Adrenal gland (tissue), 12 donors: Measurements from ENCODE around the gene RTL10. TPM values are rescaled to one million over a fixed set of nuclear protein-coding genes. Genes with fewer than 3 reads are reported as not detected.

ENCODE experiments used
- DNase-seq, 7 donors: peaks; one replicate each; pipeline ENCODE4 v3.0.0-alpha.2; 2019 to 2020
- H3K27ac ChIP-seq, 5 donors: fragments of 200-600 bp; sonication (generic) in 4 of 5; 1 replicate in 3 of 5; 2 replicates in 2 of 5; pipeline versions ENCODE4 v1.5.1 to v1.8.0; 2016 to 2020; ENCODE audit warnings: mild to moderate bottlenecking in 1 of 5
- H3K27me3 ChIP-seq: fragments of 200-600 bp; 2 replicates; pipeline ENCODE4 v1.8.0; 2021
- H3K36me3 ChIP-seq, 2 donors: fragments of 200-600 bp; replicated peaks in 1 of 2; 1 replicate in 1 of 2; 2 replicates in 1 of 2; pipeline versions ENCODE4 v1.5.1 to v1.8.0; 2018 to 2022
- H3K4me1 ChIP-seq, 2 donors: fragments of 200-600 bp; replicated peaks in 1 of 2; 1 replicate in 1 of 2; 2 replicates in 1 of 2; pipeline versions ENCODE4 v1.5.1 to v1.8.0; 2018 to 2021
- H3K4me3 ChIP-seq, 4 donors: fragments of 200-600 bp; sonication (generic) in 3 of 4; one replicate each; pipeline ENCODE4 v1.5.1; 2016 to 2018
- H3K9me3 ChIP-seq, 3 donors: fragments of 200-600 bp; sonication (generic) in 1 of 3; replicated peaks in 1 of 3; 1 replicate in 2 of 3; 2 replicates in 1 of 3; pipeline versions ENCODE4 v1.5.1 to v1.8.0; 2016 to 2021
- POLR2A ChIP-seq, 2 donors: fragments of 450-650 bp; IDR thresholded peaks; one replicate each; pipeline ENCODE4 v1.6.1; 2017; ENCODE audit warnings: antibody characterized with exemption in 2 of 2, mild to moderate bottlenecking in 2 of 2, moderate library complexity in 1 of 2
- WGBS, 4 donors: extraction: QIAGEN DNeasy Blood & Tissue Kit in 2 of 4; methylation state at CpG; one replicate each; pipeline versions ENCODE4 v1.1.5 to v1.1.7; 2013 to 2017; 5-methylcytosine and 5-hydroxymethylcytosine counted together
- intact Hi-C, 2 donors: fragments of 100-400 bp; cut with DNase I; formaldehyde crosslinking; loops; one replicate each; pipeline versions ENCODE4 v1.14.1 to v1.15.0; 2022 to 2023
- polyA plus RNA-seq, 3 donors: library from polyadenylated mRNA; stranded (reverse); fragments of 200-250 nt in 2 of 3; fragments of 350-450 nt in 1 of 3; fragmentation: Illumina TruSeq in 1 of 3; extraction: RNeasy Lipid Tissue Mini Kit (QIAGEN cat#74804) in 1 of 3; gene quantifications; one replicate each; pipeline ENCODE4 v1.2.3, GENCODE V29; 2013 to 2014
- total RNA-seq, 9 donors: library from RNA; depleted of rRNA in 4 of 9; stranded (reverse); fragments of >200 nt in 4 of 9; fragments of 120-200 nt in 1 of 9; fragmentation: NEBNext Ultra II Directional in 1 of 9; extraction: Animal tissue kit (Norgen Biotek cat#: 25700) in 1 of 9; gene quantifications; one replicate each; pipeline versions ENCODE4 v1.1.0 to v1.2.4, GENCODE V29; 2013 to 2023
- TF ChIP-seq, protein P1 (sequence below), 6 experiments: fragments of 450-650 bp in 4 of 6; fragments of 200-600 bp in 2 of 6; sonication (generic) in 1 of 6; IDR thresholded peaks; 1 replicate in 5 of 6; 2 replicates in 1 of 6; pipeline versions ENCODE4 v1.5.1 to v1.8.0; 2016 to 2021; ENCODE audit warnings: antibody characterized with exemption in 6 of 6, mild to moderate bottlenecking in 2 of 6, moderate library complexity in 1 of 6
- donor health status: healthy with polysubstance abuse.
- donor health status: Bipolar disorder and iron deficiency.
- donor health status: DM: yes; HTN: yes; CAD: no.
- donor health status: DM: no; HTN: no; CAD: no.
- donor health status: DM: no; HTN: no; CAD: no.
- donor health status: DM: yes; HTN: yes; CAD: no.

Gene RTL10
- total and polyA plus RNA-seq, 12 donors, result 5.5 to 17.5 (median 11.7) TPM

DNA sequence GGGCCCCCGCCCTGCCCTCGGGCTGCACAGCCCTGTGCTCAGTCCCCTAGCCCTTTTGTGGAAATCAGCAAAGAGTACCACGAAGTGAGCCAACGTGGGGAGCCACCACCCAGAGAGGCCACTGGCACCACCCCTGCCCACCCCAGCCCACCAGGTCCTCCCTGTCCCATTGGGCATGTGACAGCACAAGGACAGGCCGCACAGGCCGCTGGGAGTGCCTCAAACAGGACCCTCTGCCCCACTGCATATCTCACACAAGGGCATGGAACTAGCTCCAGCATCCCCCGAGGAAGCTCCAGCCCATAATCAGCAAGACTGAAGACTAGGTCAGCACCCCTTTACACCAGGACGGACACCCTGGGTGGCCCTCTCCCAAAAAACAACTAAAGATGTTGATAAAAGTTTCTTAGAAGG is 29.7 kb downstream of the RTL10 start:
- intact Hi-C loops, result no loop called here
- Histone ChIP-seq H3K4me3 (no peak overlapping the region), H3K9me3 (no peaks in the 10 kb centered on the region), H3K27ac (no peak overlapping the region), H3K27me3 (no peaks in the 10 kb centered on the region), H3K4me1 (no peaks in the 10 kb centered on the region), H3K36me3 (no peaks in the 10 kb centered on the region)
- 90 to 97% (median 94%) methylated on average over 6 to 8 of the region's 8 CpGs for WGBS, 4 donors
- DNase-seq, result peak in 5 of 7 donors; percentile 1 to 42 (median 10)
- TF ChIP-seq, protein P1, sequence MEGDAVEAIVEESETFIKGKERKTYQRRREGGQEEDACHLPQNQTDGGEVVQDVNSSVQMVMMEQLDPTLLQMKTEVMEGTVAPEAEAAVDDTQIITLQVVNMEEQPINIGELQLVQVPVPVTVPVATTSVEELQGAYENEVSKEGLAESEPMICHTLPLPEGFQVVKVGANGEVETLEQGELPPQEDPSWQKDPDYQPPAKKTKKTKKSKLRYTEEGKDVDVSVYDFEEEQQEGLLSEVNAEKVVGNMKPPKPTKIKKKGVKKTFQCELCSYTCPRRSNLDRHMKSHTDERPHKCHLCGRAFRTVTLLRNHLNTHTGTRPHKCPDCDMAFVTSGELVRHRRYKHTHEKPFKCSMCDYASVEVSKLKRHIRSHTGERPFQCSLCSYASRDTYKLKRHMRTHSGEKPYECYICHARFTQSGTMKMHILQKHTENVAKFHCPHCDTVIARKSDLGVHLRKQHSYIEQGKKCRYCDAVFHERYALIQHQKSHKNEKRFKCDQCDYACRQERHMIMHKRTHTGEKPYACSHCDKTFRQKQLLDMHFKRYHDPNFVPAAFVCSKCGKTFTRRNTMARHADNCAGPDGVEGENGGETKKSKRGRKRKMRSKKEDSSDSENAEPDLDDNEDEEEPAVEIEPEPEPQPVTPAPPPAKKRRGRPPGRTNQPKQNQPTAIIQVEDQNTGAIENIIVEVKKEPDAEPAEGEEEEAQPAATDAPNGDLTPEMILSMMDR (IDR thresholded peaks at IDR 0.05), result no peak
- no peak for TF ChIP-seq POLR2A (IDR thresholded peaks at IDR 0.05)

DNA sequence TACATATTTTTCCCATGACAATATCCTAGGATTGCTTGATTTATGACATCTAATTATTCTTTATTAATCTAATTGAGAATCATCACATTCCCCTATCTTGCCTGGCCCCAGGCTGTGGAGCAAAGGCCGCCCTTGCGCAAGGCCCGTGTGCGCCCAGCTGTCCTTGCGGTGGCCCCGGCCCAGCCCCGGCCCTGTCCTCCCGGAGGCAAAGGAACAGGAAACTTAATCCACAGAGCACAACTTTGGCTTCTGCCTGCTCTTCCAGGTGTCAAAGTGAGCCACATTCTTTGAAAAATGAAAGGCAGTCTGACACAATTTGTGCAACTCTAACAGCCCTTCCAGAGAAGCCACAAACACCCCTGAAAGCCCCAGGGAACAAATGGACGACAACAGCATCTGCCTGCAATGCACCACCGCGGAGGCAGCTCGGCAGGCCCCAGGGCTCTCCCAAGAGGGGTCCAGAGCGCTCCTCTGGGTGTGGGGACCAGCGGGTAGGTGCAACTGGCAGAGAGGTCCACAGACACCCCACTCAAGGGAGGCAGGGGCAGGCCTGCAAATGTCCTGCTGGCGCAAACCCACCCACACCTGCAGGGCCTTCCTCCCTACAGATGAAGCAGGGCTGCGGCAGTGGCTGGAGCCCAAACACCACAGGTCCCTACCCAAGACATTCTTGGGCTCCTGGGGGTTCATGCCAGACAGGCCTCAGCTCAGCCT is 30.3 kb downstream of the RTL10 start:
- H3K4me1 ChIP-seq, result no peaks in the 10 kb centered on the region
- no peaks in the 10 kb centered on the region for H3K9me3 ChIP-seq
- H3K27me3 ChIP-seq, result no peaks in the 10 kb centered on the region
- no peak overlapping the region for H3K4me3 ChIP-seq
- H3K36me3 ChIP-seq, result no peaks in the 10 kb centered on the region
- WGBS, 4 donors, result 79 to 87% (median 83%) methylated on average over 16 of the region's 16 CpGs
- DNase-seq, result peak in 3 of 7 donors; percentile 2 to 44 (median 13)
- intact Hi-C loops, result no loop called here
- no peak overlapping the region for H3K27ac ChIP-seq
- TF ChIP-seq, protein P1 (IDR thresholded peaks at IDR 0.05), result no peak
- TF ChIP-seq POLR2A (IDR thresholded peaks at IDR 0.05), result no peak

DNA sequence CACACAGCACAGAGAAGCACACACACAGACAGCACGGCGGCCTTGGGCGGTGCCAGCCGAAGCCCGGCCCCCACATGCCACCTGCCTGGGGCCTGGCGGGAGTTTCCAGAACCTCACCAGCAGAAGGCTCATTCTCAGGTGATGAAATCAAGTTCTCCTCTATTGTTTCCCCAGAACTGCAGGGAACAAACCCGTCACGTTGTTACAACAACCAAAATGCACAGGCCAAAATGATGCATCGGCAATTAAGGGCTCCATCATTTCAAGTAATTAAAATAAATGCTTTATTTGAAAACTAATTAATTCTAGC is 30.8 kb downstream of the RTL10 start:
- intact Hi-C loops, result no loop called here
- TF ChIP-seq, protein P1 (IDR thresholded peaks at IDR 0.05), result no peak
- no peak for TF ChIP-seq POLR2A (IDR thresholded peaks at IDR 0.05)
- Histone ChIP-seq H3K4me1 (no peaks in the 10 kb centered on the region), H3K27ac (no peak overlapping the region), H3K27me3 (no peaks in the 10 kb centered on the region), H3K36me3 (no peaks in the 10 kb centered on the region), H3K9me3 (no peaks in the 10 kb centered on the region), H3K4me3 (no peak overlapping the region)
- DNase-seq, result peak in 4 of 7 donors; percentile 4 to 47 (median 12)
- WGBS, 4 donors, result 90 to 95% (median 94%) methylated on average over 4 to 9 of the region's 9 CpGs

DNA sequence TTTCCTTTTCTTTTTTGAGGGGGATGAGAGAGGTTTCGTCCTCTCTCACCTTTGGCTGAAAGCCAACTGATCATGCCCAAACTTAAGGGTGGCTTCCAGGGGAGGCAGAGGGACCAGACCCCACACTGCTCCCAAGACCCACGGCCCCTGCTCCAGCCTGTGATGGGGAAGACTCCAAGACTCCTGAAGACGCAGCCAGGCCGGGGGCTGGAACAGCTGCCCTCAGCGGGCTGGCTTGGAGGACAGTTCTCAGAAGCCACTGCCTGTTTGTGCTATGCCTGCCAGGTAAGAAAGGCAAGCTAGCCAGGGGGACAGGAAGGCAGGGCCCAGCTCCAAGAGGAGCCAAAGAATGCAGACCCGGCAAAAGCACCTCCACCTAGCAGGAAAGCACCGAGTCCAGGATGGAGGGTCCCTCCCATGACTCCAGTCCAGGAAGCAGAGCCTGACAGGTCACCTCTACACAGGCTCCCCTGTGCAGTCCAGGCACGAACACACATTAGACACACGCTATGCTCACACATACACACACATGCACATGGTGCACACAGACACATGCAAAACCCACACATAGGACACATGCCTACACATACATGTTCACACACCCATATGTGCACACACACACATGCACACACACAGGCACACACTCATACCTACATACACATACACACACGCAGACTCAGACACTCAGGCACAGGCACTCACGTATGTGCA is 31.3 kb downstream of the RTL10 start:
- H3K4me1 ChIP-seq, result no peaks in the 10 kb centered on the region
- WGBS, 4 donors, result 87 to 89% (median 87%) methylated on average over 10 to 11 of the region's 11 CpGs
- H3K36me3 ChIP-seq, result no peaks in the 10 kb centered on the region
- peak in 3 of 7 donors; percentile 1 to 11 (median 6) for DNase-seq
- no peaks in the 10 kb centered on the region for H3K27me3 ChIP-seq
- H3K27ac ChIP-seq, result no peak overlapping the region
- TF ChIP-seq, protein P1 (IDR thresholded peaks at IDR 0.05), result no peak
- TF ChIP-seq POLR2A (IDR thresholded peaks at IDR 0.05), result no peak
- intact Hi-C loops, result no loop called here
- no peak overlapping the region for H3K4me3 ChIP-seq
- no peaks in the 10 kb centered on the region for H3K9me3 ChIP-seq
